ENCODE measurements around the gene ZNF90. TPM values are rescaled to one million over a fixed set of nuclear protein-coding genes. Genes with fewer than 3 reads are reported as not detected.

Gene ZNF90
- total RNA-seq, 2 donors from 2014 or later: 113 to 174 TPM

DNA sequence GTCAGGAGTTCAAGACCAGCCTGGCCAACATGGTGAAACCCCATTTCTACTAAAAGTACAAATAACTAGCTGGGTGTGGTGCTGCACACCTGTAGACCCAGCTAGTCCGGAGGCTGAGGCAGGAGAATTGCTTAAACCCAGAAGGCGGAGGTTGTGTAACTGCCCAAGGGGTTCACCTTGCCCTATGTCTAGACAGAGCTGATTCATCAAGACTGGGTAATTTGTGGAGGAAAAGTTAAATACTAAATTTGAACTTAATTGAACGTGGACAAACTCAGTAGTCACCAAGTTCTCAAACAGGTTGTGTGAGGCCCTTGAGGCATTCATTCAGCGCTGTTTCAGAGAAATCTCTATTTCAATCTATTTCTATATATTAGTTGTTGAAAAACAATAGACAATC, 75.5 kb downstream of the ZNF90 start:
- Histone ChIP-seq H3K36me3 (ENCODE audit: control insufficient read depth, insufficient read depth, low read length) (no peaks in the 10 kb centered on the region), H3K9ac (ENCODE audit: extremely low read depth, low read length, poor library complexity, severe bottlenecking) (no peak overlapping the region), H3K4me3 (ENCODE audit: low read length) (no peak overlapping the region), H3K27ac (ENCODE audit: low read depth, low read length) (no peak overlapping the region), H3K9me3 (ENCODE audit: control insufficient read depth, low read length) (peaks cover 9% of the 10 kb centered on the region), H3K4me1 (ENCODE audit: control insufficient read depth, insufficient read depth, low read length) (no peaks in the 10 kb centered on the region), H3K27me3 (ENCODE audit: control insufficient read depth, insufficient read depth, low read length, poor library complexity, severe bottlenecking) (no peaks in the 10 kb centered on the region)
- peaks cover 16% of the 10 kb centered on the region for H3K9me3 Mint-ChIP-seq
- H3K27ac Mint-ChIP-seq: no peak overlapping the region
- H3K4me3 Mint-ChIP-seq: no peak overlapping the region
- WGBS, 2 experiments (ENCODE audit: insufficient coverage in 1 of 2, insufficient read length in 1 of 2): 97 to 100% methylated on average over 2 to 4 of the region's 4 CpGs
- peaks cover 8% of the 10 kb centered on the region for H3K27me3 Mint-ChIP-seq (ENCODE audit: insufficient read depth)
- H3K36me3 Mint-ChIP-seq (ENCODE audit: low read depth): no peaks in the 10 kb centered on the region
- DNase-seq: no peak
- peaks cover 22% of the 10 kb centered on the region for H3K4me1 Mint-ChIP-seq
- TF ChIP-seq, protein P1, sequence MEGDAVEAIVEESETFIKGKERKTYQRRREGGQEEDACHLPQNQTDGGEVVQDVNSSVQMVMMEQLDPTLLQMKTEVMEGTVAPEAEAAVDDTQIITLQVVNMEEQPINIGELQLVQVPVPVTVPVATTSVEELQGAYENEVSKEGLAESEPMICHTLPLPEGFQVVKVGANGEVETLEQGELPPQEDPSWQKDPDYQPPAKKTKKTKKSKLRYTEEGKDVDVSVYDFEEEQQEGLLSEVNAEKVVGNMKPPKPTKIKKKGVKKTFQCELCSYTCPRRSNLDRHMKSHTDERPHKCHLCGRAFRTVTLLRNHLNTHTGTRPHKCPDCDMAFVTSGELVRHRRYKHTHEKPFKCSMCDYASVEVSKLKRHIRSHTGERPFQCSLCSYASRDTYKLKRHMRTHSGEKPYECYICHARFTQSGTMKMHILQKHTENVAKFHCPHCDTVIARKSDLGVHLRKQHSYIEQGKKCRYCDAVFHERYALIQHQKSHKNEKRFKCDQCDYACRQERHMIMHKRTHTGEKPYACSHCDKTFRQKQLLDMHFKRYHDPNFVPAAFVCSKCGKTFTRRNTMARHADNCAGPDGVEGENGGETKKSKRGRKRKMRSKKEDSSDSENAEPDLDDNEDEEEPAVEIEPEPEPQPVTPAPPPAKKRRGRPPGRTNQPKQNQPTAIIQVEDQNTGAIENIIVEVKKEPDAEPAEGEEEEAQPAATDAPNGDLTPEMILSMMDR (conservative IDR thresholded peaks at IDR 0.05): no peak

DNA sequence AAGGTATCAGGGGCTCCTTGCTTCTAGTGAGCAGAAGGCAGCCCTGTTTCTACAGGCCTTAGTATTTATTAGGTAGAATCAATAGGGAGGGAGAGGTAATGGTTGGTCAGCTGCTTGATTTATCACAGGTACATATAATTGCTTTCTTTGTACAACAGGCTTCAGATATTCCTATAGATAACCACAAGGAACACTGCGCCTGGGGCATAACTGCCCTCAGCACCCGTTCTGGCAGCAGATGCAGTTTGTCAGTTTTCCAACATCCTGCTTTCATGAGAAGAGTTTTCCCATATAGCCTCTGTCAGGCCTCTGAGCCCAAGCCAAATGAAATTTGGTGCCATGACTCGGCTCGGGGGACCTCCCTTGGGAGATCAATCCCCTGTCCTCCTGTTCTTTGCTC, 76.8 kb downstream of the ZNF90 start:
- Histone ChIP-seq H3K4me1 (ENCODE audit: control insufficient read depth, insufficient read depth, low read length) (no peaks in the 10 kb centered on the region), H3K9me3 (ENCODE audit: control insufficient read depth, low read length) (peaks cover 9% of the 10 kb centered on the region), H3K36me3 (ENCODE audit: control insufficient read depth, insufficient read depth, low read length) (no peaks in the 10 kb centered on the region), H3K9ac (ENCODE audit: extremely low read depth, low read length, poor library complexity, severe bottlenecking) (no peak overlapping the region), H3K27me3 (ENCODE audit: control insufficient read depth, insufficient read depth, low read length, poor library complexity, severe bottlenecking) (no peaks in the 10 kb centered on the region), H3K4me3 (ENCODE audit: low read length) (no peak overlapping the region), H3K27ac (ENCODE audit: low read depth, low read length) (no peak overlapping the region)
- Mint-ChIP-seq H3K27me3 (ENCODE audit: insufficient read depth) (peaks cover 9% of the 10 kb centered on the region), H3K4me3 (no peak overlapping the region), H3K36me3 (ENCODE audit: low read depth) (no peaks in the 10 kb centered on the region), H3K27ac (no peak overlapping the region), H3K4me1 (peaks cover 35% of the 10 kb centered on the region), H3K9me3 (peaks cover 16% of the 10 kb centered on the region)
- TF ChIP-seq, protein P1 (conservative IDR thresholded peaks at IDR 0.05): no peak
- 90 to 100% methylated on average over 3 to 4 of the region's 4 CpGs for WGBS, 2 experiments (ENCODE audit: insufficient coverage in 1 of 2, insufficient read length in 1 of 2)
- DNase-seq: no peak

DNA sequence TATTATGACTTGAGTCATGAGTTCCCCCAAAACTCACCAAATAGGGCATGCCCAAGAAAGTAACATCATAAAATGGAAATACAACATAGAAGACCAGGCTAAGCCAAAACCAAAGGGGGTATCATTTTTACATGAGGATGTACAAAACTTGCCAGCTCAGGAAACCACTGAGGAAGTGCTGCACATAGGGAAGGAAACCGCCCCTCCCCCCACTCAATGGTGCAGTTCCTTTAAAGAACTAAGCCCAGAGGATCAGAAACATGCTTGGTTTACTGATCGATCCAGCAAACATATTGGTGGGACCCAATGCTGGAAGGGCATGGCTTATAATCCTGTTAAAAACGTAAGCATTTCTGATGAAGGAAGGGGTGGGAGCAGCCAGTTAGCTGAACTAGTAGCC, 85.0 kb downstream of the ZNF90 start:
- peaks cover 15% of the 10 kb centered on the region for H3K9me3 ChIP-seq (ENCODE audit: control insufficient read depth, low read length)
- no peaks in the 10 kb centered on the region for H3K36me3 ChIP-seq (ENCODE audit: control insufficient read depth, insufficient read depth, low read length)
- TF ChIP-seq, protein P1 (conservative IDR thresholded peaks at IDR 0.05): no peak
- no peak overlapping the region for H3K9ac ChIP-seq (ENCODE audit: extremely low read depth, low read length, poor library complexity, severe bottlenecking)
- Mint-ChIP-seq H3K9me3 (peaks cover 5% of the 10 kb centered on the region), H3K4me1 (peaks cover 42% of the 10 kb centered on the region), H3K4me3 (no peak overlapping the region), H3K27me3 (ENCODE audit: insufficient read depth) (peaks cover 2% of the 10 kb centered on the region), H3K27ac (no peak overlapping the region), H3K36me3 (ENCODE audit: low read depth) (peaks cover 4% of the 10 kb centered on the region)
- H3K4me1 ChIP-seq (ENCODE audit: control insufficient read depth, insufficient read depth, low read length): no peaks in the 10 kb centered on the region
- DNase-seq: no peak
- no peak overlapping the region for H3K4me3 ChIP-seq (ENCODE audit: low read length)
- no peaks in the 10 kb centered on the region for H3K27me3 ChIP-seq (ENCODE audit: control insufficient read depth, insufficient read depth, low read length, poor library complexity, severe bottlenecking)
- no peak overlapping the region for H3K27ac ChIP-seq (ENCODE audit: low read depth, low read length)
- WGBS, 2 experiments (ENCODE audit: insufficient coverage in 1 of 2, insufficient read length in 1 of 2): 94 to 96% methylated on average over 3 of the region's 3 CpGs
